Tibial nerve (tissue), 4 donors: Measurements from ENCODE around the gene KIF15. TPM values are rescaled to one million over a fixed set of nuclear protein-coding genes. Genes with fewer than 3 reads are reported as not detected.

Experiments used
- DNase-seq, 2 donors: peaks; one replicate each; pipeline ENCODE4 v3.0.0-alpha.2; 2019; ENCODE audit warnings: low spot score in 2 of 2
- H3K27ac ChIP-seq, 4 donors: fragments of 200-600 bp; sonication (generic) in 3 of 4; one replicate each; pipeline ENCODE4 v1.5.1; 2017 to 2019; ENCODE audit warnings: mild to moderate bottlenecking in 1 of 4
- H3K27me3 ChIP-seq, 2 donors: fragments of 200-600 bp; sonication (generic) in 1 of 2; one replicate each; pipeline versions ENCODE4 v1.5.1 to v1.6.0; 2017 to 2019
- H3K36me3 ChIP-seq, 3 donors: fragments of 200-600 bp; sonication (generic); one replicate each; pipeline ENCODE4 v1.5.1; 2018 to 2019
- H3K4me1 ChIP-seq, 4 donors: fragments of 200-600 bp; sonication (generic) in 3 of 4; one replicate each; pipeline ENCODE4 v1.5.1; 2017 to 2019
- H3K4me3 ChIP-seq, 4 donors: fragments of 200-600 bp; sonication (generic) in 3 of 4; one replicate each; pipeline ENCODE4 v1.5.1; 2017 to 2019; ENCODE audit warnings: mild to moderate bottlenecking in 1 of 4, moderate library complexity in 1 of 4
- H3K9me3 ChIP-seq, 4 donors: fragments of 200-600 bp; sonication (generic) in 3 of 4; one replicate each; pipeline ENCODE4 v1.5.1; 2017 to 2019
- CTCF ChIP-seq, 5 experiments: fragments of 200-600 bp in 3 of 5; fragments of 450-650 bp in 2 of 5; sonication (generic) in 3 of 5; IDR thresholded peaks; one replicate each; pipeline ENCODE4 v1.5.1; 2016 to 2019; ENCODE audit warnings: antibody characterized with exemption in 5 of 5, mild to moderate bottlenecking in 3 of 5, moderate library complexity in 2 of 5
- EP300 ChIP-seq, 2 donors: sonication (generic); formaldehyde crosslinking; IDR thresholded peaks; one replicate each; pipeline ENCODE4 v1.6.1; 2017; ENCODE audit warnings: antibody characterized with exemption in 2 of 2, mild to moderate bottlenecking in 1 of 2
- POLR2A ChIP-seq, 2 donors: fragments of 450-650 bp; IDR thresholded peaks; one replicate each; pipeline ENCODE4 v1.6.1; 2017; ENCODE audit warnings: antibody characterized with exemption in 2 of 2, mild to moderate bottlenecking in 2 of 2, moderate library complexity in 2 of 2
- WGBS, 2 donors: methylation state at CpG; one replicate each; pipeline ENCODE4 v1.1.5; 2018; 5-methylcytosine and 5-hydroxymethylcytosine counted together
- total RNA-seq, 4 donors: library from RNA; depleted of rRNA; stranded (reverse); fragments of >200 nt; gene quantifications; one replicate each; pipeline ENCODE4 v1.1.0, GENCODE V29; 2016

The KIF15 gene
- total RNA-seq, 4 donors from 2014 or later: 0.60 to 0.87 (median 0.71) TPM

- no peaks in the 10 kb centered on the region for H3K36me3 ChIP-seq
- 80 to 83% methylated on average over 2 of the region's 2 CpGs for whole genome bisulfite sequencing, 2 donors
- H3K27me3 ChIP-seq: no peaks in the 10 kb centered on the region
- no peaks in the 10 kb centered on the region for H3K4me1 ChIP-seq
- TF ChIP-seq CTCF (IDR thresholded peaks at IDR 0.05) (no peak), POLR2A (IDR thresholded peaks at IDR 0.05) (no peak), EP300 (IDR thresholded peaks at IDR 0.05) (no peak)
- H3K4me3 ChIP-seq: no peak overlapping the region
- peaks cover 0 to 4% (median 0%) of the 10 kb centered on the region in 4 donors for H3K9me3 ChIP-seq
- H3K27ac ChIP-seq: no peak overlapping the region
- no peak for DNase-seq
These were observed 63.8 kb downstream of the KIF15 start for GRCh38 chr3:44825264-44825925.

- Histone ChIP-seq H3K27ac (no peak overlapping the region), H3K4me3 (no peak overlapping the region), H3K27me3 (no peaks in the 10 kb centered on the region), H3K9me3 (no peaks in the 10 kb centered on the region), H3K4me1 (no peaks in the 10 kb centered on the region), H3K36me3 (no peaks in the 10 kb centered on the region)
- WGBS, 2 donors: 88 to 92% methylated on average over 3 of the region's 3 CpGs
- no peak for DNase-seq
- TF ChIP-seq EP300 (IDR thresholded peaks at IDR 0.05) (no peak), CTCF (IDR thresholded peaks at IDR 0.05) (no peak), POLR2A (IDR thresholded peaks at IDR 0.05) (no peak)
These were observed 65.6 kb downstream of the KIF15 start for GRCh38 chr3:44827196-44827595.

- Histone ChIP-seq H3K4me3 (no peak overlapping the region), H3K36me3 (no peaks in the 10 kb centered on the region), H3K27ac (no peak overlapping the region), H3K9me3 (no peaks in the 10 kb centered on the region), H3K27me3 (no peaks in the 10 kb centered on the region), H3K4me1 (no peaks in the 10 kb centered on the region)
- no peak for DNase-seq
- TF ChIP-seq EP300 (IDR thresholded peaks at IDR 0.05) (no peak), POLR2A (IDR thresholded peaks at IDR 0.05) (no peak), CTCF (IDR thresholded peaks at IDR 0.05) (no peak)
- 92 to 96% methylated on average over 5 of the region's 5 CpGs for WGBS, 2 donors
These were observed 69.6 kb downstream of the KIF15 start for GRCh38 chr3:44831232-44831631.

GRCh38 chr3:44832032-44832431 lies 70.4 kb downstream of the KIF15 start:
- TF ChIP-seq EP300 (IDR thresholded peaks at IDR 0.05) (no peak), CTCF (IDR thresholded peaks at IDR 0.05) (no peak), POLR2A (IDR thresholded peaks at IDR 0.05) (no peak)
- Histone ChIP-seq H3K4me1 (no peaks in the 10 kb centered on the region), H3K36me3 (no peaks in the 10 kb centered on the region), H3K4me3 (no peak overlapping the region), H3K27me3 (no peaks in the 10 kb centered on the region), H3K27ac (no peak overlapping the region), H3K9me3 (peaks cover 0 to 7% (median 2%) of the 10 kb centered on the region in 4 donors)
- WGBS, 2 donors: 85 to 86% methylated on average over 1 of the region's 1 CpG
- DNase-seq: no peak

GRCh38 chr3:44832965-44833364 lies 71.4 kb downstream of the KIF15 start:
- 96% methylated on average over 2 of the region's 2 CpGs for whole genome bisulfite sequencing, 2 donors
- DNase-seq: no peak
- TF ChIP-seq POLR2A (IDR thresholded peaks at IDR 0.05) (no peak), EP300 (IDR thresholded peaks at IDR 0.05) (no peak)
- Histone ChIP-seq H3K9me3 (peaks cover 0 to 9% (median 3%) of the 10 kb centered on the region in 4 donors), H3K4me3 (no peak overlapping the region), H3K27ac (no peak overlapping the region), H3K36me3 (no peaks in the 10 kb centered on the region), H3K27me3 (no peaks in the 10 kb centered on the region), H3K4me1 (no peaks in the 10 kb centered on the region)
